ENCODE results near the gene KLRC3.
"Not testable (repeated sequence)": the region's sequence is repeated elsewhere in the genome, so short reads cannot be mapped to it uniquely, and the experiment has no call there.

Gene KLRC3

GRCh38 chr12:10398168-10398567 is 22.2 kb downstream of the KLRC3 start:
- DNase-seq (ENCODE audit: low spot score): no peak

- no peak for DNase-seq (ENCODE audit: low spot score)
Measured at GRCh38 chr12:10397296-10397695, 23.1 kb downstream of the KLRC3 start.

- DNase-seq (ENCODE audit: low spot score): not testable (repeated sequence)
Measured at GRCh38 chr12:10396176-10396575, 24.2 kb downstream of the KLRC3 start.

GRCh38 chr12:10395390-10395998 is 24.9 kb downstream of the KLRC3 start:
- no peak for DNase-seq (ENCODE audit: low spot score)

- not testable (repeated sequence) for DNase-seq (ENCODE audit: low spot score)
Measured at GRCh38 chr12:10394531-10395152, 25.8 kb downstream of the KLRC3 start.

GRCh38 chr12:10393291-10393690 is 27.1 kb downstream of the KLRC3 start:
- no peak for DNase-seq (ENCODE audit: low spot score)

GRCh38 chr12:10392394-10392930 is 27.9 kb downstream of the KLRC3 start:
- no peak for DNase-seq (ENCODE audit: low spot score)

- DNase-seq (ENCODE audit: low spot score): not testable (repeated sequence)
Measured at GRCh38 chr12:10390991-10391390, 29.4 kb downstream of the KLRC3 start.

- no peak for DNase-seq (ENCODE audit: low spot score)
Measured at GRCh38 chr12:10389904-10390303, 30.5 kb downstream of the KLRC3 start, which contains the start of gene KLRK1. KLRK1 (minus strand) TSS chr12:10390041; CDS start chr12:10388810, 1,231 bp downstream.

- DNase-seq (ENCODE audit: low spot score): no peak
Measured at GRCh38 chr12:10388624-10389413, 31.6 kb downstream of the KLRC3 start.

- DNase-seq (ENCODE audit: low spot score): not testable (repeated sequence)
Measured at GRCh38 chr12:10387498-10387897, 32.9 kb downstream of the KLRC3 start.

GRCh38 chr12:10386857-10387256 is 33.5 kb downstream of the KLRC3 start:
- no peak for DNase-seq (ENCODE audit: low spot score)

- no peak for DNase-seq (ENCODE audit: low spot score)
Measured at GRCh38 chr12:10385166-10385613, 35.2 kb downstream of the KLRC3 start.

- no peak for DNase-seq (ENCODE audit: low spot score)
Measured at GRCh38 chr12:10384191-10384590, 36.2 kb downstream of the KLRC3 start.

- DNase-seq (ENCODE audit: low spot score): no peak
Measured at GRCh38 chr12:10381928-10382628, 38.3 kb downstream of the KLRC3 start.

- not testable (repeated sequence) for DNase-seq (ENCODE audit: low spot score)
Measured at GRCh38 chr12:10378737-10379136, 41.7 kb downstream of the KLRC3 start.

- no peak for DNase-seq (ENCODE audit: low spot score)
Measured at GRCh38 chr12:10374624-10375018, 45.8 kb downstream of the KLRC3 start.

- no peak for DNase-seq (ENCODE audit: low spot score)
Measured at GRCh38 chr12:10372559-10372958, 47.8 kb downstream of the KLRC3 start.

- not testable (repeated sequence) for DNase-seq (ENCODE audit: low spot score)
Measured at GRCh38 chr12:10371893-10372535, 48.4 kb downstream of the KLRC3 start.

- no peak for DNase-seq (ENCODE audit: low spot score)
Measured at GRCh38 chr12:10369557-10370415, 50.6 kb downstream of the KLRC3 start.

Measured in CD4-positive, alpha-beta T cell treated with Interleukin-6 at 100 ng/mL for 8 hours (primary cell).